ENCODE results near the gene RAB2B. TPM values are rescaled to one million over a fixed set of nuclear protein-coding genes. Genes with fewer than 3 reads are reported as not detected.

RAB2B gene
- total RNA-seq, 1 experiment from 2014 or later = 9.0 TPM

- in situ Hi-C loops (cut with HindIII; ENCODE audit: low sequenced_read_pairs) = no loop called here
These were observed 61.4 kb downstream of the RAB2B start for GRCh38 chr14:21415329-21415728.

DNA sequence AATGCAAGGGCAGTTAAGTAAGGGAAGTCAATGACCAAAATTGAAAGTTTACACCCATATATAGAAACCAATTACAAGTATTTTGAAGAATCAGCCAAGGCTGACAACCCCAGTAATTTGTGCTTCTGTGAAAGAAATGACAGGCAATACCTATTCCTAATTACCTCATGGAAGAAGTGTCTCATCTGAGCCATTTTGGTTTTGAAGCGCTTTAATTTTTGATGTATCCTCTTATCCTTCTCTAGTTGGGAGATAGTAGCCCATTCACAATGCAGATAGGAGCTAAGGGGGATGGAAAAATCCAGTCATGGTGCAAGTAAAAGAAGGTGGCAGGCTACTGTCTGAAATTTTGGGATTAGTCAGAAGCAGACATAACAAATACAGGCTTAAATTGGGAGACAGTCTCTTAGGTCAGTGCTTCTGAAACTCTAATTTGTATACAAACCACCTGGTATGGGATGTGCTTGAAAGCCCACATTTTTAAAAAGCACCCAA lies 62.6 kb downstream of the RAB2B start:
- no peak for DNase-seq (ENCODE audit: low spot score)
- in situ Hi-C loops (cut with HindIII; ENCODE audit: low sequenced_read_pairs) = no loop called here

More at GRCh38 chr14:21415329-21415728, 61.4 kb downstream of the RAB2B start:
- no peak for DNase-seq (ENCODE audit: low spot score)

Other genes with a start within 250 kb of the RAB2B start
- gene HNRNPC, start 207.5 kb downstream of the RAB2B start, total RNA-seq (2014; rRNA removed; shearing (Covaris generic)) = 1,370 and 1,766 TPM in 2 replicates
- 0.18 TPM in 1 of 2 replicates, not detected in the other for gene RPGRIP1, start 196.9 kb downstream of the RAB2B start, total RNA-seq (2014; rRNA removed; shearing (Covaris generic))
- 70.3 and 87.7 TPM in 2 replicates for gene SUPT16H, start 92.9 kb downstream of the RAB2B start, total RNA-seq (2014; rRNA removed; shearing (Covaris generic))
- gene CHD8, start 20.8 kb downstream of the RAB2B start, total RNA-seq (2014; rRNA removed; shearing (Covaris generic)) = 54.4 and 65.0 TPM in 2 replicates
- 45.6 and 56.6 TPM in 2 replicates for gene TOX4, start 236 bp upstream of the RAB2B start, total RNA-seq (2014; rRNA removed; shearing (Covaris generic))
- 75.0 and 77.5 TPM in 2 replicates for gene METTL3, start 34.4 kb upstream of the RAB2B start, total RNA-seq (2014; rRNA removed; shearing (Covaris generic))
- gene SALL2, start 49.4 kb upstream of the RAB2B start, total RNA-seq (2014; rRNA removed; shearing (Covaris generic)) = 15.0 and 15.3 TPM in 2 replicates
- gene OR10G3, start 103.1 kb upstream of the RAB2B start, total RNA-seq (2014; rRNA removed; shearing (Covaris generic)) = not detected in 2 replicates
- not detected in 2 replicates for gene OR10G2, start 158.0 kb upstream of the RAB2B start, total RNA-seq (2014; rRNA removed; shearing (Covaris generic))
- not detected in 2 replicates for gene OR4E2, start 176.9 kb upstream of the RAB2B start, total RNA-seq (2014; rRNA removed; shearing (Covaris generic))
- gene OR4E1, start 196.9 kb upstream of the RAB2B start, total RNA-seq (2014; rRNA removed; shearing (Covaris generic)) = not detected in 2 replicates

Measured in G401 (cell line).